HAP-1 (cell line): ENCODE results near the gene GALNT12.

ENCODE experiments used
- DNase-seq, 2 experiments: peaks; one replicate each; pipeline ENCODE4 v3.0.0-alpha.2; 2016 to 2020; ENCODE audit warnings: low spot score in 2 of 2
- H3K27me3 ChIP-seq: fragments of 250-450 bp; sonication (Bioruptor Pico); 2 replicates; pipeline ENCODE4 v1.5.1; 2020; ENCODE audit warnings: low read depth, mild to moderate bottlenecking, moderate library complexity
- H3K36me3 ChIP-seq: fragments of 250-450 bp; sonication (Bioruptor Pico); replicated peaks from 2 replicates; pipeline ENCODE4 v1.5.1; 2020; ENCODE audit warnings: mild to moderate bottlenecking
- H3K4me1 ChIP-seq: fragments of 250-450 bp; sonication (Bioruptor Pico); 2 replicates; pipeline ENCODE4 v1.5.1; 2020; ENCODE audit warnings: mild to moderate bottlenecking
- H3K4me3 ChIP-seq: fragments of 250-450 bp; sonication (Bioruptor Pico); 2 replicates; pipeline ENCODE4 v1.5.1; 2020; ENCODE audit warnings: mild to moderate bottlenecking, moderate library complexity
- H3K9me3 ChIP-seq: fragments of 250-450 bp; sonication (Bioruptor Pico); 2 replicates; pipeline ENCODE4 v1.5.1; 2020; ENCODE audit warnings: mild to moderate bottlenecking, moderate library complexity
- in situ Hi-C: fragments of 300-500 bp; cut with MboI; formaldehyde crosslinking; loops from 3 replicates; pipeline ENCODE4 v1.14.3; 2020; ENCODE audit warnings: low sequenced_read_pairs, inconsistent platforms, mixed read lengths

Gene GALNT12

DNA sequence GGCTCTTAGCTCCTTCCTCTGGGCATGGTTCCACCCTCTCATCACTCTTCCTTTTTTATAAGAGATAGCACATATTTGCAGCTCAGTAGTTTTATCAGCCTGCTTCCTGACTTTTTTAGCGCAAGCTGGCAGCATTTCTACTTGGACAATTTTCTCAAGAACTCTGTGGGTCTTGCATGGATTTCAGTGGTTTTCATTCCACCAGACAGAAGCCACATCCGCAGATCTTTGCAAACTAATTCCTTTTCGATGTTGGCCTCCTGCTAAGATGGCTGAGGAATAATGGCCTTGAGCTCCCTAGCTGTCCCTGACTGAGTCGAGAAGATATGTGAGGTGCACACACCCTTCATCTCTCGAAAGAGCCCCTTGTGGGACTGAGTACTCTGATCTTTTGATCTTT, 49.5 kb downstream of the GALNT12 start:
- no peak for DNase-seq
- in situ Hi-C loops, result no loop called here
- Histone ChIP-seq H3K36me3 (no peaks in the 10 kb centered on the region), H3K27me3 (no peaks in the 10 kb centered on the region), H3K4me3 (no peak overlapping the region), H3K9me3 (no peaks in the 10 kb centered on the region), H3K4me1 (no peaks in the 10 kb centered on the region)

DNA sequence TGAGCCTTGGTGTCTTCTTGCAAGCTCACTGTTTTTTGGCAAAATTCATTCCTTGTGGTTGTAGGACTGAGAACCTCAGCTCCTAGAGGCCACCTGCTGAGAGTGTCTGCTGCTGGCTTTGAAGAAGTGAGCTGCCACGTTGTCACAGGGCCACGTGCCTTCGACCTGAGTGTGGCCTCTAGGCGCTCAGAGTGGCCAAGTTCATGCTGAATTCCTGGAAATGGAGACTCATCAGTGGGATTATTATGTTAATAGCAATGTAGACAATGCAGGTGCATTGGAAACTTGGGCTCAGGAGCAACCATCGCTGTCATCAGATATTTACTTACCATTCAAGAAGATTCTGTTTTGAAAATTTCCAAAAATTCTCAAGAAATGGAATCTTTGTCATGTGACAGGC, 52.5 kb downstream of the GALNT12 start:
- Histone ChIP-seq H3K36me3 (no peaks in the 10 kb centered on the region), H3K27me3 (0 out of 2 replicates have a peak, but pooled peaks cover 2% of the 10 kb centered on the region), H3K9me3 (no peaks in the 10 kb centered on the region), H3K4me1 (no peaks in the 10 kb centered on the region), H3K4me3 (no peak overlapping the region)
- in situ Hi-C loops, result no loop called here
- DNase-seq, result no peak

DNA sequence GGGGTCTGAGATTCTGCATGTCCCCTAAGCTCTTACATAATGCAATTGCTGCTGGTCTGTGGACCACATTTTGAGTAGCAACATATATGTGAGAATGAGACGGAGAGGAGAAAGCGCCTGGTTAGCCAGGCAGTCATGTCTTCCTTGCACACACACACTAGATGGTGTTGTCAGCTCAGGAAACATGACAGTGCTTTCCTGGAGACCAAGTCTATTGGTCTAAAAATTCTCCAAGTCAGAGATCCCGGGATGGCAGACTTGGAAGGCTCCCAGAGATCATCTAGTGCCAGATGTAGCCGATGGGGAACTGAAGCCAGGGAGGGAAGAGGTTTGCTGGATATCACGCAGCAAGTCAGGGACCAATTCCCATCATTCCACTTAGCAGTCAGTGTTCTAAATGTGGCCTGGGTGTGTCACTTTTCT, 53.4 kb downstream of the GALNT12 start:
- H3K36me3 ChIP-seq, result no peaks in the 10 kb centered on the region
- H3K9me3 ChIP-seq, result no peaks in the 10 kb centered on the region
- no peak overlapping the region for H3K4me3 ChIP-seq
- DNase-seq, result no peak
- no peaks in the 10 kb centered on the region for H3K4me1 ChIP-seq
- in situ Hi-C loops, result no loop called here
- H3K27me3 ChIP-seq, result 0 out of 2 replicates have a peak, but pooled peaks cover 2% of the 10 kb centered on the region

DNA sequence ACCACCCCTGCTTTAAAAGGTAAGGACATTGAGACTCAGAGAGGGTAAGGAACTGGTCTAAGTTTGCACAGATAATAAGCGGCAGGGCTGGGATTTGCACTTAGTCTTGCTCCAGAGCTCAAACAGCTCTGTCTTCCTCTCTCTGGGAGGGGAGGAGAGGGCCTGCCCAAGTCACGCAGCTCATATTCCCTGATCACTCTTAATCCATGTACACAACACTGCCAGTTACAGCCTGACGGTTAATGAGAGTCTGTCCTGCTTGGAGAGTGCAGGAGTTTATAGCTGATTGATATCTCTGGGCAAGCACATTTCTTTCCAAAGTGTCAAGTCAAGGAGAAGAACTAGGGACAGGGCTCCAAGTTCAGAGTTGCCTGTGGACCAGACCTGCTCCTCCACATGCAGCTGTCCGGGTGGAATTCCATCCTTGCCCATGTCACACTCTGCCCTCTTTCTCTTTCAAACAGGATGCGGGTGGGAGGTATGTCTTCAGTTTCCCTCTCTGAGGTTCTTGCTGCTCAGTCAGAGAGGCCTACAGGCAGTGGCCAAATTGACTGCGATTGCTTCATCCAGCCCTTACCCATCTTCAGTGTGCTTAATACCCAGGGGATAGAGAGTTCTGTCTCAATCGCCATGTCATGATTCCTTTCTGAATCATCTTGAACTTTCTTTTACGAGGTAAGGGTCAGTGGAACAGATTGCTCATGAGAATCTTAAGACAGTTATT, 54.5 kb downstream of the GALNT12 start:
- in situ Hi-C loops, result no loop called here
- DNase-seq, result no peak
- no peak overlapping the region for H3K4me3 ChIP-seq
- H3K27me3 ChIP-seq, result 0 out of 2 replicates have a peak, but pooled peaks cover 2% of the 10 kb centered on the region
- no peaks in the 10 kb centered on the region for H3K36me3 ChIP-seq
- H3K4me1 ChIP-seq, result no peaks in the 10 kb centered on the region
- no peaks in the 10 kb centered on the region for H3K9me3 ChIP-seq

DNA sequence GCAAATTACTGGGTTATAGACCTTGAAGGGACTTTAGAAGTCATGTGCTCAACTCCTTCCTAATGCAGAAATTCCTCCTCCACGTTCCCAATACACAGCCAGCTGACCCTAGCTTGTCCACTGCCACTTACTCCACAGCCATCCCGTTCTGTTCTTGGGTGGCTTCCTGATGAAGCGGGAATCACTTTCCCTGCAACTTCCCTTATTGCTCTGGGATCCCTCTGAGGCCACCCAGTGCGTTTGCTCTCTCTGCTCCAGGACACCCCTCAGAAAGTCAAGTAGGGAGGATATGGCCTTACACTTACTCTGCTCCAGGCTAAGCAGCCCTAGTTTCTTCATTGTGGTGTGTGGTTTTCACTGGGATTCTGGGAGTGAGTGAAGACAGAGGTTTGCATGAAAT, 55.5 kb downstream of the GALNT12 start:
- DNase-seq, result no peak
- H3K4me3 ChIP-seq, result no peak overlapping the region
- in situ Hi-C loops, result no loop called here
- H3K9me3 ChIP-seq, result no peaks in the 10 kb centered on the region
- no peaks in the 10 kb centered on the region for H3K36me3 ChIP-seq
- H3K27me3 ChIP-seq, result 0 out of 2 replicates have a peak, but pooled peaks cover 2% of the 10 kb centered on the region
- no peaks in the 10 kb centered on the region for H3K4me1 ChIP-seq

DNA sequence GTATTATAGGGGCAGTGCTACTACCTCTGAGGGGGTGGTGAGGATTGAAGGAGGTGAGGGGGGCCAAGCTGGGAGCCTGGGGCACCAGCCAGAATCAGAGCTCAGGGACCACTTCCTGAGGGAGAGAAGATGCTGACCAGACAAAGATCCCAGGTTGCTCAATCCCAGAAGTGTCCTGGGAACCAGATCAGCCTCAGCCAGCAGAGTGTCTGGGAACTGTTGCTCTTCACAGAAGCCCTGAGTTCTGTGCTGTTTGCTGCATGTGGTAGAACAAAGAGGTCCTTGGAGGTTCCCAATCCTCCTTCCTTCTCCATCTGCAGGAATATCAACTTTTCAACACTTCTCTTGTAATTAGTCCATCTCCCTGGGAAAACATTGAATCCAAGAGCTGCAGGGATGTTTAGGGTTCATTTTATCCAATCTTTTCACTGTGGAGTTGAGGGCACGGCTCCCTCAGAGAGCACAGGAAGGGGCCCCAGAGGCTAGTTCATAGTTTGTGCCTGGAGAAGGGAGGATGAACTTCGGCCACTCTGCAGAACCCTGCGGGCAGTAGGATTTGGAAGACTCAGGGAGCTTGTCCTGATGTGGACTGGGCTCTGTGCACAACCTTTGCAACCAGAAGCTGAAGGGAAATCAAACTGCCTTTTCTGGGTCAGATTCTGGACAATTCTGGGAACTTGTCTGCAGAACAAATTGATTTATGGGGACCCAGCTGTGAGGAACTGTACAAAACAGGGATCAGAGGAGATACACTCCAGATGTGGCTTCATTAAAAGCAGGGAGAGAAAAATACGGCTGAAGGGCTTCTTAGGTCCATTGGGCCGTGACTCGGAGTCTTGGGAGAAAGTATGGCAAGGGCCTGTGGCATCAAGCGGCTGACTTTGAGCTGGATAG, 57.1 kb downstream of the GALNT12 start:
- in situ Hi-C loops, result no loop called here
- 0 out of 2 replicates have a peak, but pooled peaks cover 2% of the 10 kb centered on the region for H3K27me3 ChIP-seq
- no peak for DNase-seq
- H3K36me3 ChIP-seq, result no peaks in the 10 kb centered on the region
- H3K4me1 ChIP-seq, result no peaks in the 10 kb centered on the region
- H3K4me3 ChIP-seq, result no peak overlapping the region
- no peaks in the 10 kb centered on the region for H3K9me3 ChIP-seq

DNA sequence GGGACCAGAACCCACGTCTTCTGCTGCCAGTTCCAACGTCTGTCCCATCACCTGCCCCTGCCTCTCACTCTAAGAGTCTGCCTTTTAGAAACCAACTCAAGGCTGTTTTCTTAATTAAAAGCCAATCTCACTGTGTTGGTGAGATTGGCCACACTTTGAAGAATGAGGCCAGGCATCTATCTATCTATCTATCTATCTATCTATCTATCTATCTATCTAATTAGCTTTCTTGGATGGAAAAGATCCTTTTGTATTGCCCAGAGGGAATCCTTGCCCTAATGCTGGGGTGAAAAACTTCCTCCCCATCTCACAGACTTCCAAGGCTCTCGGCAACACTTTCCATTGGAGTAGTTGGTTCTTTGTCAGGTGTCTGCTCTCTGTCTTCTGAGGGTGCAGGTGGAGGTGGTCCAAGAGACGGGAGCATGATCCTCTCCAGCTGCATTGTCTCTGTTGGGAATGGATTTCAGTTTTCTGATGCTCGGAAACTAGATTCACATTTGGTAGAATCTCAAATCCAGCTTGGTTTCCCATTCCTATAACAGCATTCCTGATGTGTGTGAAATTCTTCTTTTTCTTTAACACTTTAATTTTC, 57.9 kb downstream of the GALNT12 start:
- no peak for DNase-seq
- in situ Hi-C loops, result no loop called here
- no peaks in the 10 kb centered on the region for H3K4me1 ChIP-seq
- no peak overlapping the region for H3K4me3 ChIP-seq
- H3K27me3 ChIP-seq, result 0 out of 2 replicates have a peak, but pooled peaks cover 2% of the 10 kb centered on the region
- no peaks in the 10 kb centered on the region for H3K36me3 ChIP-seq
- no peaks in the 10 kb centered on the region for H3K9me3 ChIP-seq

DNA sequence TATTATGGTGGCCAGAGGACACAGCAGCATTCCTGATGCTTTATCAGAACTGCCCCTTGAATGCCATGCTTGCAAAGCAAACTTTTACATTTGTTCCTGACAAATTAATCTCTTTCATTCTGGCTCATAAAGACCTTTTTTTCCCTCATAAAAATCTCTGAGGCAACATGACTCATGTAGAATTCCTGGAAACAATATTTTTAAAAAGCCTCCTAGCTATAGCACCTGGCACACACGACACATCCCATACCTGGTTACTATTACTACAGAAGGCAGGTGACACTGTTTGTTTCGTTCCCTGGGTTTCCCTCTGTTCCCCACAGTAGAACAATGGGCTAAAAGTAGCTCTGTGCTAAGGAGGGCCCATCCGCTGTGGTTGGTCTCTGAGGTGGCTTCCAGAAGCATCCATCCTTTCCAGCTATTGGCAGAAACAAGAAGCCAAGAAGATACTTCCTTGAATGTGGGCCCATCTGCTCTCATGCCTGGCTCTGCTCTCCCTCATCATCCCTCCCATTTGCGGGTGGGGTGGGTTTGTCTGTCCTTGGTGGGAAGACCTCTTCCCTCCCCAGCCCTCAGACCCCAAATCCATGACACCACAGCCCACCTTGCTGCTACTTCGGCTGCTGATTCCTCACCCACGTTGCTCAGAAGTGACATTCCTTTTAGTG, 59.1 kb downstream of the GALNT12 start:
- Histone ChIP-seq H3K4me1 (no peaks in the 10 kb centered on the region), H3K36me3 (no peaks in the 10 kb centered on the region), H3K4me3 (no peak overlapping the region), H3K27me3 (0 out of 2 replicates have a peak, but pooled peaks cover 2% of the 10 kb centered on the region), H3K9me3 (no peaks in the 10 kb centered on the region)
- no peak for DNase-seq
- in situ Hi-C loops, result no loop called here

DNA sequence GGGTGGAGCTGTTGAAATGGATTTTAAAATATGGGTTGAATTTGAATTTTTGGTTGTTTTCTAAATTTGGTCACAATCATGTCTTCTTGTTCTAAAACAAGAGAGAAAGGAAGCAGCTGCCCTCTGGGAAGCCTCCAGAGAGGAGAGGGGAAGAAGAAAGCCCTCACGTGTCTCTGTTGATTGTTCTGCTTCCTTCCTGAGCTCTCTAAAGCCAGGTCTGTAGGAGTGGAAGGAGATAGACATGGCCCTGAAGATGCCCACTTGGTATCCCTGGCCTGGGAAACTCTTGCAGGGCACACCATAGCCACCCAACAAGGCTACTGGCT, 59.6 kb downstream of the GALNT12 start:
- Histone ChIP-seq H3K27me3 (0 out of 2 replicates have a peak, but pooled peaks cover 2% of the 10 kb centered on the region), H3K4me3 (no peak overlapping the region), H3K4me1 (no peaks in the 10 kb centered on the region), H3K36me3 (no peaks in the 10 kb centered on the region), H3K9me3 (no peaks in the 10 kb centered on the region)
- no peak for DNase-seq
- in situ Hi-C loops, result no loop called here

DNA sequence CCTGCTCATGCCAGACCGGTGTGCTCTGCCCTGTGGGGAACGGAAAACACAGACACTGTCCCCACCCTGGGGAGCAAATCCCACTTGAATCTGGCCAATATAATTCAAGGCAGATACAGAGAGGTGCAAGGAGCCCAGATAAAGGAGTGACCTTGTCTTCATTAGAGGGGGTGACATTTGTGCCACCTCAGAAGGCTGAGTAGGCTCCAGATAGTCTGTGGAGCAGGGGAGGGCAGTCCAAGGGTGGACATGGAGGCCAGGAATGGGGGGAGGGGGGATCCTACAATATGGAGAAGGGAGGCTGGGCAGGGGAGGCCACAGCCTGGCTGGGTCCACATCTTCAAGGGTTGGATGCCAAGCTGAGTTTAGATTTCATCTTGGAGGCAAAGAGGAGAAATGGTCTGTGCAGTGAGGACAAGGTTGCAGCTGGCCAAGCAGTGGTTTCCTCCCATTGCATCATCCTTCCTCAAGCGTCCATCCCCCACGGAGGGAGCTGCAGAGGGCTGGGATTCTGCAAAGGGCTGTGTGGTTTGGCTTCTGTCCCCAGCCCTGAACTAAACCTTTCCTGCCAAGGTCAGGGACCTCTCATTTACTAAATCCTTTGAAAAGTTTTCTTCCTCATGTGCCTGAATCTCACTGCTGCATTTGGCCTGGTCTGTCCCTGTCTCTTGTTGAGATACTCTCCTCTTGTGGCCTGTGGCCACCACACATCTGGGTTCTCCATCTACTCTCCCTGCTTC, 60.1 kb downstream of the GALNT12 start:
- no peaks in the 10 kb centered on the region for H3K9me3 ChIP-seq
- H3K4me1 ChIP-seq, result no peaks in the 10 kb centered on the region
- 0 out of 2 replicates have a peak, but pooled peaks cover 2% of the 10 kb centered on the region for H3K27me3 ChIP-seq
- no peak for DNase-seq
- in situ Hi-C loops, result no loop called here
- no peak overlapping the region for H3K4me3 ChIP-seq
- H3K36me3 ChIP-seq, result no peaks in the 10 kb centered on the region

DNA sequence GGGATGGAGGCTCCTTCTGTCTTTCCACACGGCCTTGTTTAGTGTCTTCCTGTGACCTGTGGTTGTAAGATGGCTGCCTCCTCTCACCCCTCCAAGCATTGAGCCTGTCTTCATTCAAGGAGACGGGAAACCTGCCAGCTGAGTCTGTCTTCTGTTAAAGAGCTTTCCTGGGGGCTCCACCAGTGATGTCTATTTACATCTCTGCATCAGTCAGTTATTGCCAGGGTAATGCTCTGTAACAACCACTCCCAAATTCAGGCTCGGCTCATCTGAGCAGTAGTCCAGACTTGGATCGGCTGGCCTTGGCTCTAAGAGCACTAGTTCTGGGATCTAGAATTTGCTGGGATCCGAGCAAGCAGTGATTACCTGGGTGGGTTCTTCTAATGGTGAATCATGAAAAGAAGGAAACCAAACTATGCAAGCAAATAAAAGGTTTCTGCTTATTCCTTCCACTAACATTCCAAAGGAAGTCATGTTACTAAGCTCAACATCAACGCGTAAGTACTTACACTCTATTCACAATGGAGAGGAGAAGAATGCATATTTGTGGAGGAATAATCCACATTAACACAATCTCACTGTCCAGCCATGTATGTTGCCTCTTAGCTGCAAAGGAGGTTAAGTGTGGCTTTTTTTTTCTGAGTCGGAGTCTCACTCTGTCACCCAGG, 61.7 kb downstream of the GALNT12 start:
- Histone ChIP-seq H3K4me3 (no peak overlapping the region), H3K9me3 (no peaks in the 10 kb centered on the region), H3K4me1 (no peaks in the 10 kb centered on the region), H3K27me3 (0 out of 2 replicates have a peak, but pooled peaks cover 2% of the 10 kb centered on the region), H3K36me3 (no peaks in the 10 kb centered on the region)
- no peak for DNase-seq
- in situ Hi-C loops, result no loop called here

DNA sequence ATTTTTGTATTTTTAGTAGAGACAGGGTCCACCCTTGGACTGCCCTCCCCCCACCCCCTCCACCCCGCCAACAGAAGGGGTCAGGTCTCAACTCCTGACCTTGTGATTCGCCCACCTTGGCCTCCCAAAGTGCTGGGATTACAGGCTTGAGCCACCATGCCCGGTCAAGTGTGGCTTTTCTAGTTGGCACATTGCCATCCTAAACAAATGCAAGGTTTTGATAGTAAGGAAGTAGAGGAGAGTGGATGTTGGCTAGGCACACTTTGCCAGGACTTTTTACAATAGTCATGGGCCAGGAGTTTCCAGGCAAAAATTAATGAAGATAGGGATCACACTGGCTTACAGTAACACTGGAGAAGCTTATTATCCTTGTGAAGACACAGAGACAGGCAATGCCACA, 62.4 kb downstream of the GALNT12 start:
- DNase-seq, result no peak
- Histone ChIP-seq H3K4me3 (no peak overlapping the region), H3K36me3 (no peaks in the 10 kb centered on the region), H3K27me3 (no peaks in the 10 kb centered on the region), H3K9me3 (no peaks in the 10 kb centered on the region), H3K4me1 (no peaks in the 10 kb centered on the region)
- in situ Hi-C loops, result no loop called here
